Measurements from ENCODE around the gene C2orf81.

- TF ChIP-seq CTCF (IDR thresholded peaks at IDR 0.05; ENCODE audit: low read depth, low read length, missing input control) = no peak
- TF ChIP-seq GABPA (IDR thresholded peaks at IDR 0.05 in 1 of 2, conservative IDR thresholded peaks at IDR 0.05 in 1 of 2) = no peak
- TF ChIP-seq REST (IDR thresholded peaks at IDR 0.05) = peak; percentile 3
- TF ChIP-seq YY1 (IDR thresholded peaks at IDR 0.05) = no peak
- TF ChIP-seq RAD21 (IDR thresholded peaks at IDR 0.05) = peak in 1 of 2 donors; percentile 22
- no peak for TF ChIP-seq ATF3 (IDR thresholded peaks at IDR 0.05)
- TF ChIP-seq, protein P1, sequence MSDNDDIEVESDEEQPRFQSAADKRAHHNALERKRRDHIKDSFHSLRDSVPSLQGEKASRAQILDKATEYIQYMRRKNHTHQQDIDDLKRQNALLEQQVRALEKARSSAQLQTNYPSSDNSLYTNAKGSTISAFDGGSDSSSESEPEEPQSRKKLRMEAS (IDR thresholded peaks at IDR 0.05) = no peak
Observed at GRCh38 chr2:74439803-74440377, 18.5 kb upstream of the C2orf81 start.

Data from liver (tissue), 3 donors.